Islet of Langerhans (tissue), 1 donor: ENCODE measurements around the gene SLC30A3.

Experiments used
- FAIRE-seq: peaks from one replicate; lab custom pipeline; 2011; peaks lifted over from hg19 to GRCh38; lab: Jason Lieb, UNC

SLC30A3 gene

GRCh38 chr2:27225526-27225925 is 37.3 kb downstream of the SLC30A3 start:
- no peak for FAIRE-seq

GRCh38 chr2:27223416-27223815 is 39.4 kb downstream of the SLC30A3 start:
- no peak for FAIRE-seq

GRCh38 chr2:27222407-27222806 is 40.4 kb downstream of the SLC30A3 start:
- FAIRE-seq, result no peak

- no peak for FAIRE-seq
Observed at GRCh38 chr2:27221166-27221565, 41.7 kb downstream of the SLC30A3 start.

- FAIRE-seq, result no peak
Observed at GRCh38 chr2:27220091-27220490, 42.8 kb downstream of the SLC30A3 start.

- no peak for FAIRE-seq
Observed at GRCh38 chr2:27219091-27219490, 43.8 kb downstream of the SLC30A3 start.

- no peak for FAIRE-seq
Observed at GRCh38 chr2:27218614-27219013, 44.2 kb downstream of the SLC30A3 start.

GRCh38 chr2:27217173-27218121 is 45.4 kb downstream of the SLC30A3 start, which contains the start of gene CAD:
Gene CAD (plus strand): TSS chr2:27217369. CDS start chr2:27217552, 183 bp downstream.
- no peak for FAIRE-seq

GRCh38 chr2:27216416-27217137 is 46.3 kb downstream of the SLC30A3 start:
- FAIRE-seq, result no peak

- FAIRE-seq, result no peak
Observed at GRCh38 chr2:27214941-27215340, 47.9 kb downstream of the SLC30A3 start.

GRCh38 chr2:27212626-27213471 is 50.0 kb downstream of the SLC30A3 start:
- FAIRE-seq, result no peak

- FAIRE-seq, result no peak
Observed at GRCh38 chr2:27211943-27212625, 50.8 kb downstream of the SLC30A3 start, which contains the start of the genes ATRAID and SLC5A6. Gene ATRAID (plus strand): TSS chr2:27212041. CDS start chr2:27212369, 328 bp downstream. Gene SLC5A6 (minus strand): TSS chr2:27212268. CDS start chr2:27207650, 4,618 bp downstream.

- FAIRE-seq, result no peak
Observed at GRCh38 chr2:27211241-27211942, 51.5 kb downstream of the SLC30A3 start.

- FAIRE-seq, result no peak
Observed at GRCh38 chr2:27209621-27210401, 53.0 kb downstream of the SLC30A3 start.

GRCh38 chr2:27208486-27209050 is 54.3 kb downstream of the SLC30A3 start:
- no peak for FAIRE-seq

- FAIRE-seq, result no peak
Observed at GRCh38 chr2:27206346-27206745, 56.5 kb downstream of the SLC30A3 start.

- no peak for FAIRE-seq
Observed at GRCh38 chr2:27205206-27205605, 57.6 kb downstream of the SLC30A3 start.

- FAIRE-seq, result no peak
Observed at GRCh38 chr2:27204566-27204965, 58.3 kb downstream of the SLC30A3 start.

GRCh38 chr2:27203741-27204140 is 59.1 kb downstream of the SLC30A3 start:
- no peak for FAIRE-seq
